Stimulated activated CD4-positive, alpha-beta T cell treated with anti-CD3 and anti-CD28 coated beads, Interleukin-15, amount 100 ng/mL, for 48 hours (primary cell): ENCODE data around the gene PPM1G.
"Not testable (repeated sequence)": the region's sequence is repeated elsewhere in the genome, so short reads cannot be mapped to it uniquely, and the experiment has no call there.

ENCODE experiments used
- DNase-seq, 2 donors: peaks; one replicate each; pipeline ENCODE4 v3.0.0-alpha.2; 2020; ENCODE audit warnings: low read depth in 2 of 2

PPM1G gene

DNA sequence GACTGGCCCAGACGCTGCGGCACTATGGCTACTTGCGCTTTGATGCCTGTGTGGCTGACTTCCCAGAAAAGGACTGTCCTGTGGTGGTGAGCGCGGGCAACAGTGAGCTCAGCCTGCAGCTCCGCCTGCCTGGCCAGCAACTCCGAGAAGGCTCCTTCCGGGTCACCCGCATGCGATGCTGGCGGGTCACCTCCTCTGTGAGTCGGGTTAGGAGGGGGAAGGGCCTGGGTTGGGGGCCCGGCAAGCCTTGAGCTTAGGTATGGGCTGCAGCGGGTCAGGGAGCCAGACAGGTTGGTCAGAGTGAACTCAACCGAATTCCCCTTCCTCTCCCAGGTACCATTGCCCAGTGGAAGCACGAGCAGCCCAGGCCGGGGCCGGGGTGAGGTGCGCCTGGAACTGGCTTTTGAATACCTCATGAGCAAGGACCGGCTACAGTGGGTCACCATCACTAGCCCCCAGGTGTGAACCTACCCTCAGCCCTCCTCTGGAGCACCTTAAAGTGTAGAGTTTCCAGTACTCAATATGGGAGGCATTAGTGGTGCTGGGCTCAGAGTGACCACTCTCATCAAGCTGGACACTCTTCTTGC lies 33.8 kb downstream of the PPM1G start:
- no peak for DNase-seq

DNA sequence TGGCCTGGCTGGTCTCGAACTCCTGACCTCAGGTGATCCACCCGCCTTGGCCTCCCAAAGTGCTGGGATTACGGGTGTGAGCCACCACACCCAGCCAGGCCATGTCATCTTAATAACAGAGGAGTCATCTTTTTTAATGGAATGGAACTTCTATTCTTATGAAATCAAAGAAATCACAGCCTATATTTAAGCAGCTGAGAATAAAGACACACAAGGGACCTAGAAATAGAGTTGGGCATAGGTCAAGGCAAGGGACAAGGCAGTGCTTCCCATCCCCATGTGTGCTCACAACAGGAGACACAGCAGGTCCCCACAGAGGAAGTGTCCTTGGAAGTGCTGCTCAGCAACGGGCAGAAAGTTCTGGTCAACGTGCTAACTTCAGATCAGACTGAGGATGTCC lies 35.8 kb downstream of the PPM1G start:
- no peak for DNase-seq

DNA sequence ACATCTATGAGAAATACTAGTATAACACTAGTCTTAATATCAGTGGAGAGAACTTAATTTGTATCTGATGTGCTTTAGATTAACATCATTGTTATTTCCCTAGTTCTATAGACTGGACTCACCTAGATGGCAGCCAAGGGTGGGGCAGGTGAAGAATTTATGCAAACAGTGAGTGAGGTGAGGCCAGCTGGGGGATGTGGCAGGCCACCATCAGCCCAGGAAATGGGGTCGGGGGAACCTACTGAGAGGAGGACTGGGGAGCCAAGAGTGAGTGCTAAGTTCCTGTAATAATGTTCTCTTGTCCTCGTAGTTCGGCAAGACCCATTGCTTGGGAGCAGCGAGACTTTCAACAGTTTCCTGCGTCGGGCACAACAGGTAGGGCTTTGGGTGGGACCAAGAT lies 36.5 kb downstream of the PPM1G start:
- DNase-seq, result no peak

DNA sequence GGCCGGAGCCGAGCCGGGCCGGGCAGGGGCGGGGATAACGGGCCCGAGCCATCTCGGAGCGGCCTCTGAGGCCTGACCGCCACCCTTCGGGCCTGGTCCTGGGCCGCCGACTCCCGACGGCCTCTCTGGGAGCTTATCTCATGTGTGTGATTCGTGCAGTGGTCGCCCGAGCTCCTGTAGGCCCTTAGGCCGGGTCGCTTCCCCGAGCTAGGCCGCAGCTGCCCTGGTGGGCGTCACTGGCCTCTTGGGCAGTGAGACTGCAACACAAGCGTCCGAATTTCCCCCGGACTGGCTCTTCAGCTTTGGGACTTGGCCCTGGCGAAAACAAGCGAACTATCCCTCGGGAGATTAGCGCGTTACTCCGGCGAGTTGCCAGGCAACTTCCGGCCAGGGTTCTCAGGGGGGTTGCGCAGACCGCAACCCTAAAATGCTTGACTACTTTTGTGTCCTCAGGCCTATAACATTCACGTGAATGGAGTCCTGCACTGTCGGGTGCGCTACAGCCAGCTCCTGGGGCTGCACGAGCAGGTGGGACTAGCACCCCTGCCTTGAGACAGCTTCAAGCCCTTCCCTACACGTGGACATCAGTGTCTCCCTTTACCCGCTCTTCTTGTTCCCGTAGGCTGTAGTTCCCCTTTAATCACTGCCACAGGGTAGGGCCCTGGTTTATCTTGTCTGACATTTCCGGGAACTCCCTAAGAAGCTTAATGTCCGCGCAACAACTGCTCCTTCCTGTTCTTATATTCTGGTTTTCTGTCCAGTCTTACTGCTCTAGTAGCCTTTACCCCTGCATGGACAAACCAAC lies 38.4 kb downstream of the PPM1G start:
- peak in 1 of 2 donors; percentile 13 for DNase-seq

DNA sequence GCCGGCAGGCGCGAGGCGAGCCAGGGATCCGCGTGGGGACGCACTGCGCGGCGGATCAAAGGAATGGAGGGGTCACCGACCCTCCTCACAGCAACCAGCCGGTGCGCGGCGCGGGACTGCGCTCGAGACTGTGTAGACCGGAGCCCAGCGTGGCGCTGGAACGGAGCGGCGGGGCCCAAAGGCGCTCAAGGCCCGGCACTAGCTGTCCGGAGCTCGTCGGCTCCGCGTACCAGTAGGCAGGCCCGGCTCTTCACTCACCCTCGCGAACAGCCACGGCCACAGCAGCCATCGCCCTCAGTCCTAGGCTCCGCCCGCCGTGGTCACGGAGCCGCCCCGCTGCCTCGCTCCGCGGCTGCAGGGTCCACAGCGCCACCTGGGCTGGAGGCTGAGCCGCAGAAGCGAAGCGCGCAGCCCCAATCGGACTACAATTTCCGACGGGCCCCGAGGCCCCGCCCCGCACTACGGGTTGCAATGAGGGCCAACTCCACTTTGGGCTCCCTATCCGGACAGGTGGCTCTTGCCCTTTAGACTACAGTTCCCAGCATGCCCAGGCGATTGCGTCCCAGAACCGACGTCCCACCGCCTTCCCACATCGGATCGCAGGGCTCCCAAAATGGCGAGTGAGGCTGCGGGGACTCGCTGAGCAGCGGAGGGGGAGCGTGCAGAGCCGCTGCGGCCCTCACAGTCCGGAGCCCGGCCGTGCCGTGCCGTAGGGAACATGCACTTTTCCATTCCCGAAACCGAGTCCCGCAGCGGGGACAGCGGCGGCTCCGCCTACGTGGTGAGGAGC lies 39.2 kb downstream of the PPM1G start, which contains the start of the genes EIF2B4 and SNX17:
TSS of gene EIF2B4 (minus strand) at position 313 of the 790 bp plus-strand sequence. CDS start at position 289, 24 bp downstream.
TSS of gene SNX17 (plus strand) at position 591 of the 790 bp plus-strand sequence. CDS start at position 719, 128 bp downstream.
- DNase-seq, result peak; percentile 98 to 99

DNA sequence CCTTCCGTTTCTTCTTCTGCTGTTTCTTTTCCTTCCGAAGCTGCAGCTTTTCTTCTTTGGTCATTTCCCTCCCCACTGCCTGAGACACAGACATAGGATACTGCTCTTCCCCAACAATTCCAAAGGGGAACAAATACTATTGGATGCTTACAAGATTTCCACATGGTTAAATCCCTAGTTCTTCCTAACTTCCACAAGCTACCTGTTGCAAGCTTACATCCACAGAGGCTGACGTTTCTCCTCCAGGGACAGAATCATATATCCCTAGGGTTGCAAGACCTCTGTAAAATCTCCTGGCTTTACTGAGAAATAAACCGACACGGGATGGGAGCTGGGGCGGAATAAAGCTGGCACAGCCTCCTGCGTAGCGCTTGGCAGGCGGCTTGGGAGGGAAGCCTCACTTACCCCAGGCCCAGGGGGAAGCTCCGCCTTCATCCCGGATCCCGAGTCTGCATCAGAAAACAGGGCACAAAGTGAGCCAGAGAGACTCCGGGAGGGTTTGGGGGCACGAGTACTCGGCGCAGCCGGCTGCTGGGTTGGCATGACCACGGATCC lies 39.8 kb downstream of the PPM1G start:
- DNase-seq, result no peak

DNA sequence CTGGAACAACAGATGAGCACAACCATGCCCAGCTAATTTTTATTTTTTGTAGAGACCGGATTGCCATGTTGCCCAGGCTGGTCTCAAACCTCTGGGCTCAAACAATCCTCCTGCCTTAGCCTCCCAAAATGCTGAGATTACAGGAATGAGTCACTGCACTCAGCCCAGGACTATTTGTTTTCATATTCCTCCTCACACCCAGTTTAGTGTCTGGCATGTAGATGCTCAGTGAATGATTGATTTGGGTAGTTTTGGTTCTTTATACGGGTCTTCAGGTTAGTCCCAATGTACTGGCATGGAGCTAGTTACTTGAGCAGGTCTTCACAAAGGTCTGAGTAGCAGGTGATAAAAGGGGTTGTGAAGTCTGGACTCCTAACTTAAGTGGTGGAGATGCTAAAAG lies 45.5 kb downstream of the PPM1G start:
- DNase-seq, result no peak

DNA sequence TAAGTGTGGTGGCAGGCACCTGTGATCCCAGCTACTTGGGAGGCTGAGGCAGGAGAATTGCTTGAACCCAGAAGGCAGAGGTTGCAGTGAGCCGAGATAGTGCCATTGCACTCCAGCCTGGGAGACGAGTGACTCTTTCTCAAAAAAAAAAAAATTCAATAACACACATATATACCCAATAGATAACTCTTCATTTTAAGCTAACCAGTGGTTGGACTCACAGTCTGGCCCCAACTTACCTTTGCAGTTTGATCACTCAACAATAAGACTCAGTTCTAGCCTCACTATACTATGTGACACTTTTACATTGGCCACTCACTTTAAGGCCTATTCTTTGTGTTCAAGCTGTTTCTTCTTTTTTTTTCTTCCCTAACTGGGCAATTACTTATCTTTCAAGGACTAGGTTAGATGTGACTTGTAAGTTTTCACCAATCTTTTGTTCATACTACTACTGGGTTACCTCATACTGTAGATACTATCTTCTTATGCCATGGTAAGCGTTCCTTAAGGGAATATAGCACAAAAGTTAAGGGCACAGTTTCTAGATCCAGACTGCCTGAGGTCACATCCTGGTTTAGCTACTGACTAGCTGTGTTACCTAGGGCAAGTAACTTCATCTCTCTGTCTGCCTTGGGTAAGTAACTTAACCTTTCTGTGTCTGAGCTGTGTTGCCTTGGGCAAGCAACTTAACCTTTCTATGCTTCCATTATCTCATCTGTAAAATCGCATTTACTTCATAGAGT lies 46.5 kb downstream of the PPM1G start:
- DNase-seq, result no peak

DNA sequence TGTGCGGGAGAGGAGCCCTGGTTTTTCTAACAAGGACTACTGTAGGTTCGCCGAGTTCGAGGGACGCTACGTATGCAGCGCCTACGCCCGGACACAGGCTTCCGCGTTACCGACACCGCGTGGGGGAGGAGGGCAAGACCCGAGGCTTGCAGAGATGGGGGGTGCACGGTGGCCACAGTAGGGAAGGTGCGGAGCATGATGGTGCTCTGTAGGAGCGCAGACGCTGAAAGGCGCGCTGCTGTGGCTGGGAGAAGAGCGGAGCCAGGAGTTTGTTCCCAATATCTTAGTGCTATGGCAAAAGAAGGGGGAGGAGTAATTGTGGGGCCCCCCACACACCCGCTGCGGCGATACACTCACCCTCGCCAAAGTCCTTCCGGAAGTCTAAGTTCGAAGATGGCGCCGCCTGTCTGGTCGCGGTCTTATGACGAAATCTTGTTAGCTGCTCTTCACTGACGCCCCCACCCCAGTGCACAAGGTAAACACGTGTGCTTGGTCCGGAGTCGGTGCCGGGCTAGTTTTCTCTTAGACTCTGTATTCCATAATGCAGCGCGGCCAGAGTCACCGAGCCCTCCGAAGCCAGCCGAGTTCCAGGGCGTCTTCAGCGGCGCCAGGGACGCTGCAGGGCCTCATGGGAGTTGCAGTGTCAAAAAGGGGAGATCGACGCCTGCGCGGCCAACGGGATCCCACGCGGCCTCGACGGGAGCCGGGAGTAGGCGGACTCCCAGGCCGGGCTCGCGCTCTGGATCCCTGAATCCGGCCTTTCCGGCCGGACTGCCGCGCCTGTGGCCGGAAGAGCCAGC lies 52.8 kb downstream of the PPM1G start, which contains the start of gene GTF3C2:
TSS of gene GTF3C2 (minus strand) at position 383 of the 800 bp plus-strand sequence. CDS start 13,210 bp downstream, outside the sequence.
- peak; percentile 89 to 92 for DNase-seq

DNA sequence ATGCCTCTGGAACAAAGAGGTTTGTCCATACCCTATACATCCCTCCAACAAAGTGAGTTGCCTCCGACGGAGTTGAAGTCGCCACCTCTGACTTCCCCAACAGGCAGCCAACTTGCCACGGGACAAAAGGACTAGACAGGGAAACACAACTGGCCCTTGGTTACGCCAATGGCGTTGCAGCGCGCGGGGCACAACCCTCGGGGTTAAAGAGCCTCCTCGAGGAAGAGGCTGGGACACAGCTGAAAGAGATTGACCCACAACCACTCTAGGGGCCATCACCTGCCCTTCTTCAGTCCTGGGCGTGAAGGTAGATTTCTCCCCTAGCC lies 53.4 kb downstream of the PPM1G start:
- peak in 1 of 2 donors; percentile 45 for DNase-seq

DNA sequence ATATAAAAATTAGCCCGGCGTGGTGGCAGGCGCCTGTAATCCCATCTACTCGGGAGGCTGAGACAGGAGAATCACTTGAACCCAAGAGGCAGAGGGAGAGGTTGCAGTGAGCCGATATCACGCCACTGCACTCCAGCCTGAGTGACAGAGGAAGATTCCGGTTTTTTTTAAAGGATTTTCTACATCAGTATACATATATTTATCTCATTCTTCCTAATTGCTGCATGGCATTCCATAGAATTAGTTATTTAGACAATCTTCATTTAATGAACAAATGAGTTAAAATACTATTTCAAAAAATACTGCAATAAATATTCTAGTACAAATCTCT lies 54.8 kb downstream of the PPM1G start:
- DNase-seq, result no peak

DNA sequence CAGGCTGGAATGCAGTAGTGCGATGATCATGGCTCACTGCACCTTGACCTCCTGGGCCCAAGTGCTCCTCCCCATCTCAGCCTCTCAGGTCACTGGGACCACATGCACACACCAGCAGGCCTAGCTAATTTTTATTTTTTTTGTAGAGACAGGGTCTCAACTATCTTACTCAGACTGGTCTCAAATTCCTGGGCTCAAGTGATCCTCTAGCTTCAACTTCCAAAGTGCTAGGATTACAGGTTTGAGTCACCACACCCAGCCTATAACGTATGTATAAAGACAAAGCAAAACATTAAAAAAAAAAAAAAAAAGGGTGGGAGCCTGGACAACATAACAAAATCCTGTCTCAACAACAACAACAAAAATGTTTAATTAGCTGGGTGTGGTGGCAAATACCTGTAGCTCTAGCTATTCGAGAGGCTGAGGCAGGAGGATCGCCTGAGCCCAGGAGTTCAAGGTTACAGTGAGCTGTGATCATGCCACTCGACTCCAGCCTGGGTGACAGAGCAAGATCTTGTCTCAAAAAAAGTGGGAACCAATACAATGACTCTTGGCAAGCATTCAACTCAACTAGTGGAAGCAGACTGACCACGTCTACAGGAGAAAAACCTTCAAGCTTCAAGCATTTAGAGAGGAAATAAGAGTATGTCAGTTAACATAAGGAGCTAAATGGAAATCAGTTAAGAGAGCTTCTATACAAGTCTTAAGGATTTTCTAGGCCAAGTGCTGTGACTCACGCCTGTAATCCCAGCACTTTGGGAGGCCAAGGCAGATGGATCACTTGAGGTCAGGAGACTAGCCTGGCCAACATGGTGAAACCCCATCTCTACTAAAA lies 55.4 kb downstream of the PPM1G start:
- no peak for DNase-seq

DNA sequence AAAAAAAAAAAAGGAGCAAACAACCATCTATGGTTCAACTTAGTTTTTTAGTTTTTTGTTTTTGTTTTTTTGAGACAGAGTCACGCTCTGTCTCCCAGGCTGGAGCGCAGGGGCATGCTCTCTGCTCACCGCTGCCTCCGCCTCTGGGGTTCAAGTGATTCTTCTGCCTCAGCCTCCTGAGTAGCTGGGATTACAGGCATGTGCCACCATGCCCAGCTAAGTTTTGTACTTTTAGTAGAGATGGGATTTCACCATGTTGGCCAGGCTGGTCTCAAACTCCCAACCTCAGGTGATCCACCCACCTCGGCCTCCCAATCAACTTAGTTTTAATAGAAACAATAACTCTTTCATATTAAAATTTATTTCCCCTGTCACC lies 56.0 kb downstream of the PPM1G start:
- not testable (repeated sequence) for DNase-seq

DNA sequence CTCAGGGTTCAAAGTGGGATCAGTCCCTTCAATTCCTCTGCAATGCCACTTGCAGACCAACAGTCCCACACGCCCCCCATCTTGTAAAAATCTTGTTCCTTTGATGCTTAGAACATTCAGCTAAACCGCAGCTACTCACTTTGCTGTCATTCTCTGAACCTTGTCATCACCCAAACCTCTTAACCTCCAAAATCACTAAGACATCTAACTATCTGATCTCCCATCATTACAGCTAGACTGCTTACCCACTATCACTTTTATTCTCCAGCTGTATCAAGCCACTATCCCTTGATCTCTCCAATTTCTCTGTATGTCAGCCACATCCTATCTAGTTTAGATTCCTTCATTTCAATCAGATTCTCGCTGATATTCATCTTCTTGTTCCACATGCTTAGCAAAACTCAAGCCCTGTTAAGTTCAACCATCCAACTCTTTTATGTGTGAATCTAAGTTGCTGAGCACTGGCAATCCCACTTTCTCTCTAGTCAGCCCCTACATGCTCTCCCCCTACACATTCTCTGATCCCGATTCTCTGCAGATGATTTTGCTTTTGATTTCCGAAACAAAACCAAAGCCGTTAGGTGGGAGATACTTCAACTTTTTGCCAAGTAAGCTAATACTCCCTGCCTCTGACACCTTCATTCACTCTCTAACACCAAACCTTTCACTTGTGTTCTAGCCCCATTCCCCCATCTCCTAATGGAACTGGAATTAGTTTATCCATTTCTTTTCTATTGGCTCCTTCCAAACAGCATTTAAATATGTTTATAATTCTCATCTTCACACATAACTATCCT lies 57.4 kb downstream of the PPM1G start:
- DNase-seq, result peak in 1 of 2 donors; percentile 4

DNA sequence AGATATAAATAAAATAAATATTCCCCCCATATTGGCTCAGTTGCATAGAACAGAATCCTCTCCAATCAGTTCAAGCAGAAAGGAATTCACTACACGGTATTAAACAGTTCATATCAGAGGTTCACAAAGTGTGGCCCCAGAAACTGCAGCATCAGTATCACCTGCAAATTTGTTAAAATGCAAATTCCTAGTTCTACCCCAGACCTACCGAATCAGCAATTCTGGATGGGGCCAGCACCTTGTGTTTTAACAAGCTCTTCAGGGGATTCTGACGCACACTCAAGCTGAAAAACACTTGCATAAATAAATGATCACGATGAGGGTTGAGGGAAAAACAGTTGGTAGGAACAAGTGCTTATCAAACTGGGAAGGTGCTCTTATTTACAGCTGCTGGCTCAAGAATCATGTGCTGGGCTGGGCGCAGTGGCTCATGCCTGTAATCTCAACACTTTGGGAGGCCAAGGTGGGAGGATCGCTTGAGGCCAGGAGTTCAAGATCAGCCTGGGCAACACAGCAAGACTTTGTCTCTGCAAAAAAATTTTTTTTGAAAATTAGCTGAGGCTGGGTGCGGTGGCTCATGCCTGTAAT lies 59.2 kb downstream of the PPM1G start:
- no peak for DNase-seq

DNA sequence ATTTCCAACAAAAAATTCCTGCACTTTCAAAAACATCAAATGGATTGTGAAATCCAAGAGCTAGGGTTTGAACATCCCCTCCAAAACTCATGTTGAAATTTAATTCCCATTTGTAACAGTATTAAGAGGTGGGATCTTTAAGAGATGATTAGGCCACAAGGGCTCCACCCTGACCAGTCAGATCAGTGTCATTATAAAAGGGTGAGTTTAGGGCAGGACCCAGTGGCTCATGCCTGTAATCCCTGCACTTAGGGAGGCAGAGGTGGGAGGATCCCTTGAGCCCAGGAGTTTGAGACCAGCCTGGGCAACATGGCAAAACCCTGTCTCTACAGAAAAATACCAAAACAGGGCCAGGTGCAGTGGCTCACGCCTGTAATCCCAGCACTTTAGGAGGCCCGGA lies 61.8 kb downstream of the PPM1G start:
- no peak for DNase-seq

DNA sequence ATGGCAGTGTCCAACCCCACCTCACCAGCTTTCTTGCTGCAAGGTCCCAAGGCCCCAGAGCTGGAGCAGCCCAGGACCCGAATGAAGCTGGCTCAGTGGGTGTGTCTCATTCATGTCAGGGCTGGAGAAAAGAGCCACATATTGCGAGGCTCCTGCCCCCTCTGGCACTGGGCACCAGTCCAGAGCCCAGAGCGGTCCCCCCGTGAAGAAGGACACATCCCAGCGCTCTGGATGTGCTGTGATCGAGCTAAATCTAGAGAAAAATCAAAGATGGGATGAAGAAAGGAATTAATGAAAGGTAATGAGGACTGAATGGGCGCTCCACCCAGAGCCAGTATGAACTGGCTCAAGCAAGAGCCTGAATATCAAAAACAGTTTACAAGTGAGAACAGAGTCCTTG lies 73.2 kb downstream of the PPM1G start:
- no peak for DNase-seq

DNA sequence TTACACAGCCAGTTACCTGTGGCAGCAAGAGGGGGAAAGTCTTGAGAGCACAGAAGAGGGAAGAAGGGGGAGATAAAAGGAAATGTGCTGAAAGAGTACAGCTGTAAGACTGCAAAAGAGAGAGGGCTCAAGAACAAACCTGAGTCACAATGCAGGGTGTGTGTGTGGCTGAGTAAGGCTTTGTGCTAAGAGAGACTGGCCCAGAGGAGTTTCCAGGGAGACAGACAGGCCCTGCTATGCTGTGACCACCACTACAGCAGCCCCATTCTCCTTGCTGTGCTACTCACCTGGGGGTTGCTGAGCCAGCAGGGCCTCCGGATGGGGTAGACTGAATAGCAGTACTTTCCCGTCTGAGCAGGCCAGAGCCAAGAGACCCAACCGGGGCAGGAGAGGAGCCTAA lies 74.1 kb downstream of the PPM1G start:
- no peak for DNase-seq
